Measurements from ENCODE around the gene MAPK1. TPM values are rescaled to one million over a fixed set of nuclear protein-coding genes. Genes with fewer than 3 reads are reported as not detected.
"Not testable (repeated sequence)": the region's sequence is repeated elsewhere in the genome, so short reads cannot be mapped to it uniquely, and the experiment has no call there.

Gene MAPK1
- polyA plus RNA-seq, 5 donors: 86.8 to 113 (median 105) TPM

DNA sequence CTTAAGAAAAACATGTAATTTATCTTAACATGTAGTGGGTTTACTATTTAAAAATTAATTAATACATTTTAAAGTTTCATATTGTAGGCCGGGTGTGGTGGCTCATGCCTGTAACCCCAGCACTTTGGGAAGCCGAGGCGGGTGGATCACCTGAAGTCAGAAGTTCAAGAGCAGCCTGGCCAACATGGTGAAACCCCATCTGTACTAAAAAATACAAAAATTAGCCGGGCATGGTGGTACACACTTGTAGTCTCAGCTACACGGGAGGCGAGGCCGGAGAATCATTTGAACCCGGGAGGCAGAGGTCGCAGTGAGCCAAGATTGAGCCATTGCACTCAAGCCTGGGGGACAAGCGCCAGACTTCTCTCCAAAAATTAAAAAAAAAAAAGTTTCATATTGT is 73.7 kb downstream of the MAPK1 start:
- not testable (repeated sequence) for DNase-seq

DNA sequence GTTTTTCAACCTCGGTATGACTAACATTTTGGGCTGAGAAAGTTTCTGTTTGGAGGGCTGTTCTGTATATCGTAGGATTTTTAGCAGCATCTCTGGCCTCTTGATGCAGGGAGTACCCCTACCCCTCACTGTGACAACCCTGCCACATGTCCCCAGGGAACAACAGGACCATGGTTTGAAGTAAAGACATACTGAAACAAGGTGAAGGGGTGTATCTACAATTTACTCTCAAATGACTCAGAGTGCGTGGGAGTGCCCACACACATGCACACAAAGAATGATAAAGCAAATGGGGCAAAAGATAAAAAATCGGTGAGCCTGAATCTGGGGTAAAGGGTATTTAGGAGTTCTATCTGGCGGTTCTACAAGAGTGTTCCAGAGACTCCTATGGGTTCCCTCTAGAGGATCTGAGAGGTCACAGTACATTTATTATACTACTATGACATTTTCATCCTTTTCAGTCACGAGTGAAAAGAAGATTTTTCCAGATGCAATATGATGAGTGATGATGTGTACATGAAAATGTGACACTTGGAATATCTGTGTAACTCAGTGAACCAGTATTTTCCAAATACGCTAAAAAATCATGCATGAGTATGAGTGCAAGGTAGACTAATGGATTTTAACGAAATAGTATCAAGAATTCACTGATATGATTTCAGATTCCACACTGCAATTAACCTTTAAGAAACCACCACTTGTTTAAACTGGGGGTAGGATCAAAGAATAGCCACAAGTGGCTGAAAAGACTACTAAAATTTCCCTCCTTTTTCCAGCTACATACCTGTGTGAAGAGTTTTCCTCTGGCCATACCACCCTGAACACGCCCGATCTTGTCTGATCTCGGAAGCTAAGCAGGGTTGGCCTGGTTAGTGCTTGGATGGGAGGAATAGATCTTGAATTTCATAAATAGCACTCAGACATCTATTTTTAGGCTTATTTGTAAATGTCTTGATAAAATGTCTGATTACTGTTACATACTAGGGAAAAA is 75.5 kb downstream of the MAPK1 start:
- no peak for DNase-seq

DNA sequence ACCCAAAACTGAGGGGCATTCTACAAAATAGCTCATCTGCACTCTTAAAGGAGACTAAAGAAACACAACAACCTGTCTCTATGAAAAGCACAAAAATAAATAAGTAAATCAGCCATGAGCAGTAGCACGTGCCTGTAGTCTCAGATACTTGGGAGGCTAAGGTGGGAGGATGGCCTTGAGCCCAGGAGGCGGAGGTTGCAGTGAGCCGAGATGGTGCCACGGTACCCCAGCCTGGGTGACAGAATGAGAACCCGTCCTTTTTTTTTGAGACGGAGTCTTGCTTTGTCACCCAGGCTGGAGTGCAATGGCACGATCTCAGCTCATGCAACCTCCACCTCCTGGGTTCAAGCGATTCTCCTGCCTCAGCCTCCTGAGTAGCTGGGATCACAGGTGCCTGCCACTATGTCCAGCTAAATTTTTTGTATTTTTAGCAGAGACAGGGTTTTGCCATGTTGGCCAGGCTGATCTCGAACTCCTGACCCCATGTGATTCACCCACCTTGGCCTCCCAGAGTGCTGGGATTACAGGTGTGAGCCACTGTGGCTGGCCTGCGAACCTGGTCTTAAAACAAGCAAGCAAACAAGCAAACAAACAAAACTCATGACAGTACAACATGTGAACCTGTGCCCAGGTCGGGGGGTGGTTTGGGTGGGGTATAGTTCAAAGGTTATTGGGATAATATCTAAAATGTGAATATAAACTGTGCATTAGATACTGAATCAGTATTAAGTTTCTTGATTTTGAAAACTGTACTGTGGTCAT is 76.4 kb downstream of the MAPK1 start:
- not testable (repeated sequence) for DNase-seq

DNA sequence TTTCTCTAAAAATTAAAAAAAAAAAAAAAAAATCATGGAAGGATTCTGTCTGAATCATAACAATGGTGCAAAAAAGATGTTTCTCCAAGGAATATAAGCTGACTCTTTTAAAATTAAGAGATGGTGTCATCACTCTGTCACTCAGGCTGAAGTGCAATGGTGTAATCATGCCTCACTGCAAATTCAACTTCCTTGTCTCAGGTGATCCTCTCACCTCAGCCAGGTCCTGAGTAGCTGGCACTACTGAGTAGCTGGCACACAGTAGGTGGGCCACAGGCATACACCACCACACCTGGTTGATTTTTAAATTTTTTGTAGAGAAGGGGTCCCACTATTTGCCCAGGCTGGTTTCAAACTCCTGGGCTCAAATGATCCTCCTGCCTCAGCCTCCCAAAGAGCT is 77.1 kb downstream of the MAPK1 start:
- DNase-seq: no peak

DNA sequence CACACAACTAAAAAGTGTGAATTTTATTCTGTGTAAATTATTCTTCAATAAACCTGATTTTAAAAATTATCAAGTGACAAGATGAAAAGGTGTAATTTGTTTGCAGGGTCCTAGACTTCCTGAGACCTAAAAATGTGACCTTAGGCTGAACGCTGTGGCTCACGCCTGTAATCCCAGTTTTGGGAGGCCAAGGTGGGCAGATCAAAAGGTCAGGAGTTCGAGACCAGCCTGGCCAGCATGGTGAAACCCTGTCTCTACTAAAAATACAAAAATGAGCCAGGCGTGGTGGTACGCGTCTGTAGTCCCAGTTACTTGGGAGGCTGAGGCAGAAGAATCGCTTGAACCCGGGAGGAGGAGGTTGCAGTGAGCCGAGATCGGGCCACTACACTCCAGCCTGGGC is 79.9 kb downstream of the MAPK1 start:
- DNase-seq: not testable (repeated sequence)

DNA sequence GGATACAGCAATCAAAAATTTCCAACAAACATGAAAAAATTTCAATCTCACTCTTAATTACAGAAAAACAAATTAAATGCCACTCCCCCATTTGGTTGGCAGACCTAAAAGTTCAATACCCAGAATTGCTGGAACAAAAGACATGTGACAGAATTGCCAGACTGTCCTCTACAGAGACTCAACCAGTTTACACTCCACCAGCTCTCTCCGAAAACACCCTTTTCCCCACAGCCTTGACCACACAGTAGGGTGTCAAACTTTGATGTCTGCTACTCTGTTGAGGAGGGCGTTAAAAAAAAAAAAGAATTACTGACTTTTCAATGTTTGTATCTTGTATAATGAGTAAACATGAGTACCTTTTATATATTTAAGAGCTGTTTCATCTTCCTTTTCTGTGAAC is 87.2 kb downstream of the MAPK1 start:
- DNase-seq: no peak

DNA sequence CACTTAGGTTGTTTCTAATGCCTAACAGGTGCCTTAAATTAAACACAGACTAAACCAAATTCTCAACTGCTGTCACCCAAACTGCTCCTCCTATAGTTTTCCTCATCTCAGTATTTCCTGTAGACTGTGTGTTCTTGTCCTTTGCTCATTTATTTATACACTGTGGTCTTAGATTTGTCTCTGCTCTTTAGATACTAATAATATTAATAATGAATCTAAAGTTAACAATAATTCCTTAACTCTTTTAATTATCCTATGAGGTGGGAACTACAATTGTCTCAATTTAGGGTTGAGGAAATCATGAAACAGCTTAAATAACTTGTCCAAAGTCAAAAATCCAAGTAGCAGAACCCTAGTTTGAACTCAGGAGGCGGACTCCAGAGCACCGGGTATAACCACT is 88.0 kb downstream of the MAPK1 start:
- DNase-seq: no peak

DNA sequence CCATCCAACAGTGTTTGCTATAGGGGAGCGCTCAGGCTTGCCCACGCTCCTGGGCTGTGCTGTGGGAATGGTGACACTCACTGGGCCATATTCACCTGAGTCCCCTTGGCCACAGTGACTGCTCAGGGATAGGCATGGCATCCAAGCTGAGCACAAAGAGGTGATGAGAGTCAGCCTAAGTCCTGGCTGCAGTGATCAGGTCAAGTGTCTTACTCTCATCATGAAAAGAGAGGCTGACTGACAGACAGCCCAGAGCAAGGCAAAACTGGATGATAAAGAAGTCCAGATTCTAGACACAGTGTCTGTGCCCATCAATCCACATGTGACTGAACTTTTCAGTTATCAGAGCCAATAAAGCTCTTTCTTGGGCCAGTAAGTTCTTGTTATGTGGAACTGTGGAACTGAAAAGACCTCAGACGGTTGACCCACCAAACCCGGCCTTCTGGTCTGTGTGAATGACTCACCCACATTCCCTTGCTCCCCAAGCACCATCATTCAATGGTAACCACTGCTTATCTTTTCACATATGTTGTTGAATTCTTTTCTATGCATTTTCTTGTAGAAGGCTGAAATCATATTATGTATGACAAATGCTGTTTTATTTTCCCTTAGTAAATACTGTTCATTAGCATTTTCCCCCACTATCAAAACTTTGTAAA is 88.6 kb downstream of the MAPK1 start:
- DNase-seq: no peak

DNA sequence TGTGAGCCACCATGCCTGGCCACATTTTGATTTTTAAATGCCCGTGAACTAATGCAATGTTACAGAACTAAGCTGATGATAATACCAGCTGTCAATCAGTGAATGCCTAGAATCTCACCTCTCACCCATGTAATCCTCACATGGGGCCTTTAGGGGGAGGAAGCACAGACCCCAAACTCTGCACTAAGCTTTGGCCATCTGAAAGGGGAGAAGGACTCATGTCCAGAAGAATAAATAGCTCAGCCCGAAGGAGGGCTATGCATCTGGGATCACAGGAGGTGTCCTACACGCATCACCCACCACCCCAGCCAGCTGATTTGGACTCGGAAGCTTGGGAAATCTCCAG is 95.8 kb downstream of the MAPK1 start:
- no peak for DNase-seq

DNA sequence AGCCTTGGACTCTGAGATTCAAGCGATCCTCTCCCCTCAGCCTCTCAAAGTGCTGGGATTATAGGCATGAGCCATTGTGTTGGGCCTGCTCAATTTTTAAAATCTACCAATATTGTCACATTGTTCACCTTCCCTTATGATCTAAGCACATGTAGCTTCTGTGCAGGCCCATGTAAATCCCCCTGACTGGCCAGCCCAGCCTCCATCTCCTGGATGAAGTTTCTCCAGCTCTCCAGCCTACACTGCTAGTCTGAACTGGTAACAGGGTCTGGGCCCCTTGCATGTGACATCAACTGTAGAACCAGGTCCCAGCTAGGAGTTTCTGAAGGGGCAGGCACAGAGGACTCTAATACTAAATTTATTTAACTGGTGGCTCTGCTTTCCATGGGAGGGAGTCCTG is 99.0 kb downstream of the MAPK1 start:
- DNase-seq: no peak

DNA sequence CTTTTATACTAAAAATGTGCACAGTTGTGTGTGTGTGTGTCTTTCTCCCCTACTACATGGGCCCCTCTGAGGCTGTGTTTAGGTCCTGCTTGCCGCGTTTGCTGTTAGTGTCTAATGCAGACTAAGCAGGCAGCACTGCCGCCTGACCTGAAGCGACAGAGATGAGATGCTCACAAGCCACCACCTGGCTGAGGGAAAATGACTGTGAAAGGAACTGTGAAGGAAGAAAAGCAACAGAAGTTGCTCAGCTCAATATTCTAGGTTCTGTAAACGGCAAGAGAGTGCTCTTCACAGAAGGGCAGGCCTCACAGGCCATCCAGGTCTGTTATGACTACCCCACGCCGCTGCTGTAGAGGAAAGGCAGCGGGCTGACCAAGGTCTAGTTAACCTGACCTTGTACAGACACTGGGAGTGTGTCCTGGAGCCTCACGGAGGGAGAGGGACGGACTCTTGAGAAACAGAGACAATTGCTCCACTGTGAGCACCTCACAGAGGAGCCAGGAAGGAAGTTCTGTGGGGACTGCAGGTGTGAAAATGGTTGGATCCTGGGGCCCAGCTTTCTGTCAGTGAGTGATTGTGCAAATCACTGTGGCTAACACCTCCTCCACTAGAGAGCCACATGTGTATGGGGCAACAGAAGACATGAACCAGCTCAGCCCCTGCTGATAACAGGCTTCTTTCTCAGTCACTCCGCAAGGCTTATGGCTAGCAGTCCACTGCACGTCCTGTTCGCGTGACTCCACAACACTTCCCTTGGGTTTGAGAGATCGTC is 100.6 kb downstream of the MAPK1 start:
- no peak for DNase-seq

DNA sequence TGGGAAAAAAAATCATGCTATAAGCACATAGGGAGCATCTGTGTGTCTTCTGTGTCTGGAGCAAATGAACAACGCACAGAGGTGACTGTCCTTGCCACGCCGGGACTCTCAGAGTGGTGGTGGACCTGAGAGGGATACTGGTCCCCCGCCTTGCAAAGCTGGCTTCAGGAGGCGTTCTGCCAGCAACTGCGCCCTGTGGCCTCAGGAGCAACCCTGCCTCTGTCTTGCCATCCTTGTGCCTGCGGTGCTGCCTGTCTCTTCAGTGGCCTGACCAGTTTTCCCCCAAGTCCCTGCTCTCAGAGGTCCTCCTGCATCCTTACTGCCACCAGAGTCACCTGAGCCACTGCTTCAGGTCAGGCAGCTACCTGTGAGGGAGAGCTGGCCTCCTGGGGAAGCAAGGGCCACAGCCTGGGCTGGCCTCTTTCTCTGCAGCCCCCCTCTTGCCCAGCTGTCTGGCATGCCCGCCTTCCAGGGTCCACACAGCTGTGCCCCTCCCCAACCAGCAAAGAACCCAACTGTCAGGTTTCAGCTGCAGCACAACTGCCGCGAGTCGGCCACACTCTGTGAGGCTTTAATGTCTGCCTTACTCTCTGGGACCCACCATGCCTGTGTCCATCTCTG is 101.4 kb downstream of the MAPK1 start:
- DNase-seq: no peak

DNA sequence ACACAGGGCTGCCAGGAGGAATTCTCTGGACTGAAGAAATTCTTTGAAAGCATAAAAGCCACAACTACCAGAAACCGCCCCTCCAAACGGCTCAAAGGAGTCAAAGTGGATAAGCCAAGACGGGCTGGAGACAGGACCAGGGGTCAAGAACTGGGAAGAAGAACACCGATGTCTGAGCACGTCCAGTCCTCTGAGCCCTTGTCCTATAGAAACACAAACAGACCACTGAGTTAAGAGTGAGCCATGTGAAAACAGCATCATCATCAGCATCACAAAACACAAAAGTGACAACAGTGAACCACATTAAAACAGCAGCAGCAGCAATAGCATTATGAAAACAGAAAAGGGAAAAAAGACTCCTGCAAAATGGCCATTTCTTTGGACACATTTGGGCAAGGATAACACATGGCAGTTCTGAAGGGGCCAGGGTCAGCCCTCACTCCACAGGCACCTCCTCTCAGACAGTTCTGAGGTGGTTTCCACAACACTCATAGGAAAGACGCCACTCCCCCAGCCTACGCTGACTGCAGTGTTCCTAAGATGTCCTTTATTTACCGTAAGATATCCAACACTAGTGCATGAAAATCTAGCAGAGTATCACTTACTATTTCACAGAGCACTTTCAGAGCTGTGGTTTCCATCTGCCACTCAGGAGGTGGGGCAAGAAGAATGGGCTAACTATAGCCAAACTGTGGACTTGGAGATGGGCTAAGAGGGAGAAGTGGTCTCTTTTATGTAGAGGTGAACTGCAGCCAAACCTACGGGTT is 103.2 kb downstream of the MAPK1 start:
- no peak for DNase-seq

DNA sequence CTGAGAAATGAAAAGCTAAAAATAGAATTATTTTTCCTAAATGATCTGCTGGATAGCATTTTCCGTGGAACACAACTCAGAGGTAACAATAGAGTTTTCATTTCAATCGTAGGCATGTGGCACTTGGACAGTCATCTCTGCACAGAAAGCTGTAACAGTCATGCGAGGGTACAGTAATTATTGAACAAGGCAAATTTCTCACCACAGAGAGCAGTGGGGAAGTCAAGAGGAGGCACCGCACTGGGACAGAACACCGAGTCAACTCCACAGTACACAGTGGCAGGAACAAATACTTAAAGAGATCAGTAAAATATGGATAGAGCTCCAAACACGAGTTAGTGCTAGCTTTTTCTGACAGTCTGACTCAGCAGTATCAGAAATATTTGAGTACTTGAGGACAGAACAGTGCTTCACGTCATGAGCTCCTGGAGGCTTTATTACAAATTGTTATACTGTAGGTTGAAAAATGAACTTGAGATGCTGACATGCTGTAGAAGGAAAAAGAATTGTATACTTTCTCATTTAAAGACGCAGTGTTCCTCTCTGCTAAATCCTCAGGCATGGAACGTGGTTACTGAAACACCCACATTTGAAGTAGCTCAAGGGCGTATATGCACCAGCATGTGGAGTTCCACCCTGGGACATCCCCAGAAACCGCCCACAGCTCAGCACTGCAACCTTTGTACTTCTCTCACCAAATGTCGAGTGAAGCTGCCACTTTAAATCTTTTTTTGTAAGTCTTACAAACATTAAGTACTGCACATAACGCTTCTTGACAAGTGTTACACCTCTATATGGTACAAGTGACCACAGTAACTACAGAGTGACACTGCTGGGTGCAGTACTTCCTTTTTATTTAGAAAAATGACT is 104.5 kb downstream of the MAPK1 start:
- no peak for DNase-seq

DNA sequence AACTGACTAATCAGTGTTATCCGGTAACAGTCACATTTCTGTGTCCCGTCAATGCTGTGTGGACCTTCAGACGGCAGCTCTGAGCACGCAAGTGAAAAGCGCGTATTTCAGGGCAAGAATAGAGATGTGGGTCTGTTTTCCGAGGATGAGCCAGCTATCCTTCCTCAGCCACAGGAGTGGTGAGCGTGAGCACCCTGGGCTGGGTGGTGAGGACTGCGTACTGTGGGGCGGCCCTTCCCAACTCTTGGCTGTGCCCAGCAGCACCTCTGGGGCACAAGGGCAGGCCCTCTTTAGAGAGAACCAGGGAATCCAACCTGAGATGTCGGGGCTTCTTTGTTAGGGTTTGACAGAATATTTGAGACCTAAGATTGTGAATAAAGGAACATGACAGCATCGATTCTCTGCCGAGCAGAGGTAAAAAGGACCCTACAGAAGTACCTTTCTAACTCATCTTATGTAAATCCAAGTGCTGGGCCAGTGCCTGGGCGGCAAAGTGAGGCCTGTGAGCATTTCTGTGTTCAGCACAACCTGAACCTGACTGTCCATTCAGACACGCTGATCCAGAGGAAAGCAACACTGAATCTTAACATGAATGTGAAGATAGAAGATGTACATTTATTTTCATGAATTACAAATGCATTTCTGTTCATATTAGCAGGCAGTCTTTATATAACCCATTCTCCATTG is 105.3 kb downstream of the MAPK1 start:
- no peak for DNase-seq

DNA sequence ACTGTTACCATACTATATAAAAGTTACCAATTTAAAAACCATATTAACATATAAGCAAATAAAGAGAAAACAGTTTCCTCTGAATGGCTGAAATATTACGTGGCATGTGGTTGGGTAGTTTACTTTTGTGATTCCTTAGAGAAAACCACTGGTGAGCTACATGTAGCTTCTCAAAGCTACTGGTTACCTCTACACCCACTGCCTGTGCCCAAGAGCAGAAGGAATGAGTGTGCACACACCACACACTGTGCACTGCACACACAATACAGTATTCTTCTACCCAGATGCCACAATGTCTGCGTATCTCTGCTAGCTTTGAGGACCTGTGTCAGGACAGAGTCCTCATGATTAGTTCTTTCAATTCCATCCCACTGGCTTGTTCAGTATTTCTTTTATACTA is 106.4 kb downstream of the MAPK1 start:
- no peak for DNase-seq

DNA sequence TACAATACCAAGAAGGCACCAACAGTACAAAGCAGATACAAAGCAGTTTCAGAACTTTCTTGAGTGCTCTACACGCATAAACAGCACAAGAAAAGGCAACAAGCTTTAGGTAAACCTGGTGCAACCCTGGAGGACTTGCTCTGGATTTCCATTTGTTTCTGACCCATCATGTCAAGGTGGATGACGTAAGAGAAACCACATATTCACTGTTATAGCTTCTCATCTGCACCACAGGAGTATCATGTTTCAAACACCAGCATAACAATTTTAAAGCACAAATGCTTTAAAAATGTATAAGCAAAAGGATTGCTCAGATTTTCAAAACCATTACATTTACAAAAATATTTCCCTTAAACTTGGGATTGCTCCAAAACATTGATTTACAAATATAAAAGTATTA is 106.8 kb downstream of the MAPK1 start:
- DNase-seq: no peak

DNA sequence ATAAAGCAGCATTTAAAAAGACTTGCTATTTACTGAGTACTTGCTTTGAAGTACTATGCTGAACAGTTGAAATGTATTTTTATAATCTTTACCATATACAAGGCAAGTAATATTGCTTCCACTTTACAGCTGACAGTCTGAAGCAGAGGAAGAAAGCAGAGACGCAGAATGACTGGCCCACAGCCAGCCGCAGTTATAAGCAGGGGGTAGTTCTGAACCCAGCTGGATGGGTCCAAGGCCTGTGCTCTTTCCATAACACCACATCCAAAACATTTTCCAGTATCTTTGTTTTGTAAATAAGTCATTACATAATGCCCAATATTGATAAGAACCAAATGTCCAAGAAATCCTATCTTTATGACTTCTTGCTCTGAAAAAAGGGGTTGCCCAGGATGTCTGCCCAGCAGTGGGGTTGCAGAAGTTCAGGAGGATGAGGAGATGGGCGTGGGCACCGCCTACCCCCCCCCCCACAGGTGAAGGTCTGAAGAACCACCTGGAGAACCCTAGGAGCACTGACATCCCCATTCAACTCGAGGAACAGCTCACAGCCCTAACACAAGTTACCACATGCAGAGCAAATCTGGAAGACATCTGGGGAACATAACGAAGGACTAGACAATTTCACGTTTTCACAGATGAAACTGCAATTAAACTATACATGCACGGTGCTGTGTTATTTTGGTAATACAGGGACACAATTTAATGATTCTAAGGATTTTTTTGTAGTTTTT is 107.6 kb downstream of the MAPK1 start:
- peak; percentile 85 to 91 for DNase-seq

All from right lung (tissue), 5 donors.